Vagina (tissue), 2 donors: Measurements from ENCODE around the gene RAB3B.

Experiments used
- POLR2A ChIP-seq, 2 donors: fragments of 450-650 bp; IDR thresholded peaks; one replicate each; pipeline ENCODE4 v1.6.1; 2017; ENCODE audit warnings: antibody characterized with exemption in 2 of 2, mild to moderate bottlenecking in 2 of 2, moderate library complexity in 2 of 2
- POLR2AphosphoS5 ChIP-seq, 2 donors: sonication (generic); formaldehyde crosslinking; IDR thresholded peaks; one replicate each; pipeline ENCODE4 v1.9.0; 2017; ENCODE audit warnings: antibody characterized with exemption in 2 of 2, mild to moderate bottlenecking in 2 of 2, low read depth in 1 of 2; ENCODE audit not compliant: insufficient read depth in 1 of 2
- TF ChIP-seq, protein P1 (sequence below), 3 experiments: fragments of 450-650 bp in 2 of 3; fragments of 200-600 bp in 1 of 3; sonication (generic) in 1 of 3; IDR thresholded peaks; one replicate each; pipeline ENCODE4 v1.5.1; 2017 to 2019; ENCODE audit warnings: antibody characterized with exemption in 3 of 3, mild to moderate bottlenecking in 2 of 3, moderate library complexity in 2 of 3

DNA sequence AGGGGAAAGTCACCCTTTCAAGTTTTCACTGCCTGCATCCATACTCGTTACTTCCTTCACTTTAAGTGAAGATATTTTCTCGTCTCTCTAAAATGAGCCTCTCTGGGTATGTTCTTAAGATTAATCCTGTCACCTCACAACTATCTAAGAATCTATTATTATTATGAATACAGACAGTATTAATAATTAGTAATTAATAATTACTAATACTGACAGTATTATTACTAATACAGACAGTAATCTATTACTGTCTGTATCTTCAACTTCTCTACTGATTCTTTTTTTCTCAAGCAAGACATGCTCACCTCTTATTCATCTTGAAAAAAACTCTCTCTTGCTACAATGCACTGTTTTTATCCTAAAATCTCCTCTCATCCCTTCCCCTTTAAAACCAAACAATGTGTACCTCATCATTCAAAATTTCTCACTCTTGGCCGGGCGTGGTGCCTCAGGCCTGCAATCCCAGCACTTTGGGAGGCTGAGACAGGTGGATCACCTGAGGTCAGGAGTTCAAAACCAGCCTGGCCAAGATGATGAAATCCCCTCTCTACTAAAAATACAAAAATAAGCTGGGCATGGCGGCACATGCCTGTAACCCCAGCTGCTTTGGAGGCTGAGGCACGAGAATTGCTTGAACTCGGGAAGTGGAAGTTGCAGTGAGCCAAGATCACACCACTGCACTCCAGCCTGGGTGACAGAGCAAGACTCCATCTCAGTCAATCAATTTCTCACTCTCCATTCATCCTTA, 119.7 kb downstream of the RAB3B start:
- TF ChIP-seq, protein P1, sequence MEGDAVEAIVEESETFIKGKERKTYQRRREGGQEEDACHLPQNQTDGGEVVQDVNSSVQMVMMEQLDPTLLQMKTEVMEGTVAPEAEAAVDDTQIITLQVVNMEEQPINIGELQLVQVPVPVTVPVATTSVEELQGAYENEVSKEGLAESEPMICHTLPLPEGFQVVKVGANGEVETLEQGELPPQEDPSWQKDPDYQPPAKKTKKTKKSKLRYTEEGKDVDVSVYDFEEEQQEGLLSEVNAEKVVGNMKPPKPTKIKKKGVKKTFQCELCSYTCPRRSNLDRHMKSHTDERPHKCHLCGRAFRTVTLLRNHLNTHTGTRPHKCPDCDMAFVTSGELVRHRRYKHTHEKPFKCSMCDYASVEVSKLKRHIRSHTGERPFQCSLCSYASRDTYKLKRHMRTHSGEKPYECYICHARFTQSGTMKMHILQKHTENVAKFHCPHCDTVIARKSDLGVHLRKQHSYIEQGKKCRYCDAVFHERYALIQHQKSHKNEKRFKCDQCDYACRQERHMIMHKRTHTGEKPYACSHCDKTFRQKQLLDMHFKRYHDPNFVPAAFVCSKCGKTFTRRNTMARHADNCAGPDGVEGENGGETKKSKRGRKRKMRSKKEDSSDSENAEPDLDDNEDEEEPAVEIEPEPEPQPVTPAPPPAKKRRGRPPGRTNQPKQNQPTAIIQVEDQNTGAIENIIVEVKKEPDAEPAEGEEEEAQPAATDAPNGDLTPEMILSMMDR (IDR thresholded peaks at IDR 0.05), result no peak
- TF ChIP-seq POLR2AphosphoS5 (IDR thresholded peaks at IDR 0.05; ENCODE audit: insufficient read depth in 1 of 2, low read depth in 1 of 2) (no peak), POLR2A (IDR thresholded peaks at IDR 0.05) (no peak)
